Transverse colon (tissue), 4 donors: ENCODE measurements around the gene DELE1.

ENCODE experiments used
- POLR2A ChIP-seq: fragments of 450-650 bp; IDR thresholded peaks from one replicate; pipeline ENCODE4 v1.6.1; 2016; ENCODE audit warnings: antibody characterized with exemption, mild to moderate bottlenecking, moderate library complexity
- POLR2AphosphoS5 ChIP-seq, 3 donors: sonication (generic); formaldehyde crosslinking; IDR thresholded peaks; one replicate each; pipeline ENCODE4 v1.6.1; 2016; ENCODE audit warnings: antibody characterized with exemption in 3 of 3
- TF ChIP-seq, protein P1 (sequence below), 5 experiments: fragments of 200-600 bp in 3 of 5; fragments of 450-650 bp in 2 of 5; sonication (generic) in 3 of 5; IDR thresholded peaks; 1 replicate in 2 of 5; 2 replicates in 3 of 5; pipeline ENCODE4 v1.5.1; 2016 to 2017; ENCODE audit warnings: antibody characterized with exemption in 5 of 5, inconsistent platforms in 3 of 5, mild to moderate bottlenecking in 2 of 5, moderate library complexity in 1 of 5

DNA sequence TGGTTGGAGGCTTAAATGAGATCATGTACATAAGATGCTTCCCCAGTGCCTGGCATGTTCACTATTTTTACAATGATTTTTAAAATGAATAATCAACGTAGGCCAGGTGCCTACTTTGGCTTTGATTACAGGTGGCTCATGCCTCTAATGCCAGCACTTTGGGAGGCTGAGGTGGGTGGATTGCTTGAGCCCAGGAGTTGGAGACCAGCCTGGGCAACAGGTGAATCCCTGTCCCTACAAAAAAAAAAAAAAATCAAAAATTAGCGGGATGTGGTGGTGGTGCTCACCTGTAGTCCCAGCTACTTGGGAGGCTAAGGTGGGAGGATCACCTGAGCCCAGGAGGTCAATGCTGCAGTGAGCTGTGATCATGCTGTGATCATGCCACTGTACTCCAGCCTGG, 25.1 kb downstream of the DELE1 start:
- TF ChIP-seq, protein P1, sequence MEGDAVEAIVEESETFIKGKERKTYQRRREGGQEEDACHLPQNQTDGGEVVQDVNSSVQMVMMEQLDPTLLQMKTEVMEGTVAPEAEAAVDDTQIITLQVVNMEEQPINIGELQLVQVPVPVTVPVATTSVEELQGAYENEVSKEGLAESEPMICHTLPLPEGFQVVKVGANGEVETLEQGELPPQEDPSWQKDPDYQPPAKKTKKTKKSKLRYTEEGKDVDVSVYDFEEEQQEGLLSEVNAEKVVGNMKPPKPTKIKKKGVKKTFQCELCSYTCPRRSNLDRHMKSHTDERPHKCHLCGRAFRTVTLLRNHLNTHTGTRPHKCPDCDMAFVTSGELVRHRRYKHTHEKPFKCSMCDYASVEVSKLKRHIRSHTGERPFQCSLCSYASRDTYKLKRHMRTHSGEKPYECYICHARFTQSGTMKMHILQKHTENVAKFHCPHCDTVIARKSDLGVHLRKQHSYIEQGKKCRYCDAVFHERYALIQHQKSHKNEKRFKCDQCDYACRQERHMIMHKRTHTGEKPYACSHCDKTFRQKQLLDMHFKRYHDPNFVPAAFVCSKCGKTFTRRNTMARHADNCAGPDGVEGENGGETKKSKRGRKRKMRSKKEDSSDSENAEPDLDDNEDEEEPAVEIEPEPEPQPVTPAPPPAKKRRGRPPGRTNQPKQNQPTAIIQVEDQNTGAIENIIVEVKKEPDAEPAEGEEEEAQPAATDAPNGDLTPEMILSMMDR (IDR thresholded peaks at IDR 0.05), result no peak
- TF ChIP-seq POLR2AphosphoS5 (IDR thresholded peaks at IDR 0.05) (no peak), POLR2A (no peak)
